ENCODE data around the gene SMIM35. TPM values are rescaled to one million over a fixed set of nuclear protein-coding genes. Genes with fewer than 3 reads are reported as not detected.
"Not testable (repeated sequence)": the region's sequence is repeated elsewhere in the genome, so short reads cannot be mapped to it uniquely, and the experiment has no call there.

SMIM35 gene
- total RNA-seq, 1 donor = not detected

- Histone ChIP-seq H3K4me3 (ENCODE audit: insufficient read depth, low read length) (no peak overlapping the region), H3K4me2 (ENCODE audit: insufficient read depth, low read length) (no peak overlapping the region), H3K4me1 (ENCODE audit: insufficient read depth, low read length) (no peaks in the 10 kb centered on the region), H3K9me3 (ENCODE audit: low read depth, low read length) (no peaks in the 10 kb centered on the region), H3K27ac (ENCODE audit: low read depth, low read length) (no peak overlapping the region), H4K20me1 (ENCODE audit: insufficient read depth, low read length) (no peaks in the 10 kb centered on the region), H3K27me3 (ENCODE audit: insufficient read depth, low read length) (no peaks in the 10 kb centered on the region), H3K79me2 (ENCODE audit: insufficient read depth, low read length) (no peaks in the 10 kb centered on the region), H2AFZ (ENCODE audit: low read length) (no peak overlapping the region), H3K36me3 (ENCODE audit: insufficient read depth, low read length) (no peaks in the 10 kb centered on the region)
- no peak for DNase-seq (ENCODE audit: insufficient read length, low spot score, missing footprints)
- TF ChIP-seq, protein P1, sequence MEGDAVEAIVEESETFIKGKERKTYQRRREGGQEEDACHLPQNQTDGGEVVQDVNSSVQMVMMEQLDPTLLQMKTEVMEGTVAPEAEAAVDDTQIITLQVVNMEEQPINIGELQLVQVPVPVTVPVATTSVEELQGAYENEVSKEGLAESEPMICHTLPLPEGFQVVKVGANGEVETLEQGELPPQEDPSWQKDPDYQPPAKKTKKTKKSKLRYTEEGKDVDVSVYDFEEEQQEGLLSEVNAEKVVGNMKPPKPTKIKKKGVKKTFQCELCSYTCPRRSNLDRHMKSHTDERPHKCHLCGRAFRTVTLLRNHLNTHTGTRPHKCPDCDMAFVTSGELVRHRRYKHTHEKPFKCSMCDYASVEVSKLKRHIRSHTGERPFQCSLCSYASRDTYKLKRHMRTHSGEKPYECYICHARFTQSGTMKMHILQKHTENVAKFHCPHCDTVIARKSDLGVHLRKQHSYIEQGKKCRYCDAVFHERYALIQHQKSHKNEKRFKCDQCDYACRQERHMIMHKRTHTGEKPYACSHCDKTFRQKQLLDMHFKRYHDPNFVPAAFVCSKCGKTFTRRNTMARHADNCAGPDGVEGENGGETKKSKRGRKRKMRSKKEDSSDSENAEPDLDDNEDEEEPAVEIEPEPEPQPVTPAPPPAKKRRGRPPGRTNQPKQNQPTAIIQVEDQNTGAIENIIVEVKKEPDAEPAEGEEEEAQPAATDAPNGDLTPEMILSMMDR (IDR thresholded peaks at IDR 0.05; ENCODE audit: extremely low read depth, low read depth, low read length) = no peak
Measured at GRCh38 chr11:118064956-118065355, 21.8 kb downstream of the SMIM35 start.

DNA sequence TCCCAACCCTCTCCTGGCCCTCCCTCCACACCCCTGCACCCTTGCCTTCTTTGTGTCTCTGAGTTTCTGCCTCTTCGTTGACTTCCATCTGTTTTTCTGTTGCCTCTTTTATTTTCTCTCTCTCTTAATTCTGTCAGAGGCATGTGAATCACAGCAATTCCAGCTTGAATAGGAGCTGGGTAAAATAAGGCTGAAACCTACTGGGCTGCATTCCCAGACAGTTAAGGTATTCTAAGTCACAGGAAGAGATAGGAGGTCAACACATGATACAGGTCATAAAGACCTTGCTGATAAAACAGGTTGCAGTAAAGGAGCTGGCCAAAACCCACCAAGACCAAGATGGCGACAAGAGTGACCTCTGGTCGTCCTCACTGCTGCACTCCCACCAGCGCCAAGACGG, 24.1 kb downstream of the SMIM35 start:
- not testable (repeated sequence) for H2AFZ ChIP-seq (ENCODE audit: low read length); H3K79me2 ChIP-seq (ENCODE audit: insufficient read depth, low read length); H4K20me1 ChIP-seq (ENCODE audit: insufficient read depth, low read length); H3K4me1 ChIP-seq (ENCODE audit: insufficient read depth, low read length); DNase-seq (ENCODE audit: insufficient read length, low spot score, missing footprints); H3K27ac ChIP-seq (ENCODE audit: low read depth, low read length); H3K9me3 ChIP-seq (ENCODE audit: low read depth, low read length); H3K36me3 ChIP-seq (ENCODE audit: insufficient read depth, low read length); H3K4me2 ChIP-seq (ENCODE audit: insufficient read depth, low read length); H3K4me3 ChIP-seq (ENCODE audit: insufficient read depth, low read length); H3K27me3 ChIP-seq (ENCODE audit: insufficient read depth, low read length)

GRCh38 chr11:118062181-118062580, 24.6 kb downstream of the SMIM35 start:
- H3K36me3 ChIP-seq (ENCODE audit: insufficient read depth, low read length); H4K20me1 ChIP-seq (ENCODE audit: insufficient read depth, low read length); H3K4me3 ChIP-seq (ENCODE audit: insufficient read depth, low read length); H3K4me2 ChIP-seq (ENCODE audit: insufficient read depth, low read length); DNase-seq (ENCODE audit: insufficient read length, low spot score, missing footprints); H3K4me1 ChIP-seq (ENCODE audit: insufficient read depth, low read length); H3K27me3 ChIP-seq (ENCODE audit: insufficient read depth, low read length); H3K9me3 ChIP-seq (ENCODE audit: low read depth, low read length); H3K27ac ChIP-seq (ENCODE audit: low read depth, low read length); H2AFZ ChIP-seq (ENCODE audit: low read length); H3K79me2 ChIP-seq (ENCODE audit: insufficient read depth, low read length): not testable (repeated sequence)

DNA sequence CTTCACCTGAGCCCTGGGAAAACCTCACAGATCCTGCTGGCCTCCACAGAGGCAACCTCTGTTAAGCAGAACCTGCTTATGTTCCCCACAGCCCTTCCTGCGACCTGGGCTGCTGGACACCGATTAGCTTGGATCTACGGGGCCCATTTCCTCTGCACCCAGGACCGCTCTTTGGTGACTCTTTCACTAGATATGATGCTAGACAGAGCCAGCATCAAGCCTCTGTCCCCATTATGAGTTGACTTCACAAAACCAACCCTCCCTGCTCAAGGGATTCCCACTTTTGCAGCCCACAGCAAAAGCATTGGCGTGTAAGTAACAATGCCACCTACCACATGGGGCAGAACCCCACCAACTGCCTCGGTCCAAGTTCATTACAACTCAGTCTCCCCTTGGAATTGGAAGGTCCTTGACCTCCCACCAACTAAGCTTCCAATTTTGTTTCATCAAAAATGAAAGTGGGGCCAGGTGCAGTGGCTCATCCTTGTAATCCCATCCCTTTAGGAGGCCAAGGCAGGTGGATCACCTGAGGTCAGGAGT, 25.1 kb downstream of the SMIM35 start:
- no peaks in the 10 kb centered on the region for H3K4me1 ChIP-seq (ENCODE audit: insufficient read depth, low read length)
- H3K9me3 ChIP-seq (ENCODE audit: low read depth, low read length) = no peaks in the 10 kb centered on the region
- H3K4me3 ChIP-seq (ENCODE audit: insufficient read depth, low read length) = no peak overlapping the region
- H2AFZ ChIP-seq (ENCODE audit: low read length) = no peak overlapping the region
- no peaks in the 10 kb centered on the region for H3K79me2 ChIP-seq (ENCODE audit: insufficient read depth, low read length)
- H3K36me3 ChIP-seq (ENCODE audit: insufficient read depth, low read length) = no peaks in the 10 kb centered on the region
- TF ChIP-seq, protein P1 (IDR thresholded peaks at IDR 0.05; ENCODE audit: extremely low read depth, low read depth, low read length) = no peak
- H4K20me1 ChIP-seq (ENCODE audit: insufficient read depth, low read length) = no peaks in the 10 kb centered on the region
- H3K27ac ChIP-seq (ENCODE audit: low read depth, low read length) = no peak overlapping the region
- DNase-seq (ENCODE audit: insufficient read length, low spot score, missing footprints) = no peak
- no peak overlapping the region for H3K4me2 ChIP-seq (ENCODE audit: insufficient read depth, low read length)
- H3K27me3 ChIP-seq (ENCODE audit: insufficient read depth, low read length) = peaks cover 5% of the 10 kb centered on the region

- Histone ChIP-seq H4K20me1 (ENCODE audit: insufficient read depth, low read length) (no peaks in the 10 kb centered on the region), H3K79me2 (ENCODE audit: insufficient read depth, low read length) (no peaks in the 10 kb centered on the region), H3K4me2 (ENCODE audit: insufficient read depth, low read length) (no peak overlapping the region), H3K4me3 (ENCODE audit: insufficient read depth, low read length) (no peak overlapping the region), H3K27ac (ENCODE audit: low read depth, low read length) (no peak overlapping the region), H3K27me3 (ENCODE audit: insufficient read depth, low read length) (peaks cover 5% of the 10 kb centered on the region), H3K36me3 (ENCODE audit: insufficient read depth, low read length) (no peaks in the 10 kb centered on the region), H3K4me1 (ENCODE audit: insufficient read depth, low read length) (no peaks in the 10 kb centered on the region), H3K9me3 (ENCODE audit: low read depth, low read length) (no peaks in the 10 kb centered on the region), H2AFZ (ENCODE audit: low read length) (no peak overlapping the region)
- TF ChIP-seq, protein P1 (IDR thresholded peaks at IDR 0.05; ENCODE audit: extremely low read depth, low read depth, low read length) = no peak
- no peak for DNase-seq (ENCODE audit: insufficient read length, low spot score, missing footprints)
Measured at GRCh38 chr11:118060869-118061268, 25.9 kb downstream of the SMIM35 start.
